ENCODE data around the gene SMARCA1. TPM values are rescaled to one million over a fixed set of nuclear protein-coding genes. Genes with fewer than 3 reads are reported as not detected.
A peak's percentile ranks its signal among the peaks of the same experiment; 100 is the strongest.

The SMARCA1 gene
- total RNA-seq, 5 donors from 2014 or later (not counting 1 experiment from before 2014, with no cell fraction given): 0.62 to 1.4 (median 0.98) TPM

DNA sequence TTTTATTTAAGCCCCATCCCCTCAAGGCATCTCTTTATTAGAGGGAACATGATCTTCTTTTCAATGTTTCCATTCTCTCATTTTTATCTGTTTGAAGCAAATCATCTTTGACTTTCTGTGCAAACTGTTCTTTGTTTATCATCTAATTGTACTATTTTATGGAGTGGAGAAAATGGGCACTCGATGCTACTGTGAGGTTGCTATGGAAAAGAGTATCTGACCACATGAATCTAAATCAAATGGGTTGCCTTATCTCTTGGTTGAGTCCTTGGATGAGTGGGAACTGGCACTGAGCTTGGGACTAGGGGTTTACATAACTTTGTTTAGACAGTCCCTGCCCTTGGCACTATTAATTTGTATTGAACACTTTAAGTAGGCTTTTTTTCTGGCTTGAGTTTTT lies 25.8 kb upstream of the SMARCA1 start:
- Histone ChIP-seq H3K27ac (ENCODE audit: low read length) (no peak overlapping the region), H3K4me3 (ENCODE audit: control insufficient read depth in 1 of 2, extremely low read depth in 1 of 2, low read length in 1 of 2) (no peak overlapping the region), H3K9me3 (no peaks in the 10 kb centered on the region), H3K36me3 (ENCODE audit: control insufficient read depth in 2 of 2, extremely low read depth in 1 of 2, insufficient read depth in 1 of 2, low read length in 1 of 2) (no peaks in the 10 kb centered on the region), H3K4me1 (ENCODE audit: control insufficient read depth in 1 of 2, extremely low read depth in 1 of 2, insufficient read depth in 2 of 2, low read length in 2 of 2) (no peaks in the 10 kb centered on the region), H3K27me3 (replicated peaks in 1 of 2; ENCODE audit: control insufficient read depth in 2 of 2, extremely low read depth in 1 of 2, insufficient read depth in 2 of 2, low read length in 1 of 2) (no peaks in the 10 kb centered on the region)
- ChIA-PET POLR2A (no interaction called here), CTCF (no interaction called here)
- no peaks in the 10 kb centered on the region for H3K4me1 Mint-ChIP-seq
- DNase-seq: no peak
- H3K27ac Mint-ChIP-seq: no peak overlapping the region
- peaks cover 15% of the 10 kb centered on the region for H3K36me3 Mint-ChIP-seq
- H3K27me3 Mint-ChIP-seq: peaks cover 0 to 11% of the 10 kb centered on the region in 2 donors
- ATAC-seq (replicated peaks in 1 of 4): no peak
- no peak overlapping the region for H3K4me3 Mint-ChIP-seq
- H3K9me3 Mint-ChIP-seq: no peaks in the 10 kb centered on the region
- WGBS (ENCODE audit: insufficient coverage): no CpG with 5 or more reads among the region's 1 CpG

GRCh38 chrX:129545408-129545807 lies 22.1 kb upstream of the SMARCA1 start:
- H3K36me3 ChIP-seq (ENCODE audit: control insufficient read depth in 2 of 2, extremely low read depth in 1 of 2, insufficient read depth in 1 of 2, low read length in 1 of 2): no peaks in the 10 kb centered on the region
- DNase-seq (no peak), ATAC-seq (replicated peaks in 1 of 4) (no peak)
- Mint-ChIP-seq H3K9me3 (no peaks in the 10 kb centered on the region), H3K4me1 (peaks cover 4 to 8% (median 5%) of the 10 kb centered on the region in 3 donors), H3K27me3 (peaks cover 0 to 6% of the 10 kb centered on the region in 2 donors), H3K27ac (no peak overlapping the region), H3K4me3 (no peak overlapping the region), H3K36me3 (peaks cover 8% of the 10 kb centered on the region)
- no peak overlapping the region for H3K27ac ChIP-seq (ENCODE audit: low read length)
- peaks cover 0 to 4% of the 10 kb centered on the region in 2 experiments for H3K4me1 ChIP-seq (ENCODE audit: control insufficient read depth in 1 of 2, extremely low read depth in 1 of 2, insufficient read depth in 2 of 2, low read length in 2 of 2)
- no CpG with 5 or more reads among the region's 1 CpG for WGBS (ENCODE audit: insufficient coverage)
- H3K9me3 ChIP-seq: no peaks in the 10 kb centered on the region
- H3K27me3 ChIP-seq (replicated peaks in 1 of 2; ENCODE audit: control insufficient read depth in 2 of 2, extremely low read depth in 1 of 2, insufficient read depth in 2 of 2, low read length in 1 of 2): no peaks in the 10 kb centered on the region
- CTCF ChIA-PET: no interaction called here
- POLR2A ChIA-PET: no interaction called here
- no peak overlapping the region for H3K4me3 ChIP-seq (ENCODE audit: control insufficient read depth in 1 of 2, extremely low read depth in 1 of 2, low read length in 1 of 2)

- Mint-ChIP-seq H3K9me3 (no peaks in the 10 kb centered on the region), H3K27me3 (peaks cover 0 to 7% of the 10 kb centered on the region in 2 donors), H3K4me3 (no peak overlapping the region), H3K36me3 (peaks cover 8% of the 10 kb centered on the region), H3K4me1 (peaks cover 4 to 11% (median 5%) of the 10 kb centered on the region in 3 donors), H3K27ac (no peak overlapping the region)
- Histone ChIP-seq H3K27ac (ENCODE audit: low read length) (no peak overlapping the region), H3K9me3 (no peaks in the 10 kb centered on the region), H3K27me3 (replicated peaks in 1 of 2; ENCODE audit: control insufficient read depth in 2 of 2, extremely low read depth in 1 of 2, insufficient read depth in 2 of 2, low read length in 1 of 2) (no peaks in the 10 kb centered on the region), H3K4me1 (ENCODE audit: control insufficient read depth in 1 of 2, extremely low read depth in 1 of 2, insufficient read depth in 2 of 2, low read length in 2 of 2) (peaks cover 0 to 4% of the 10 kb centered on the region in 2 experiments), H3K4me3 (ENCODE audit: control insufficient read depth in 1 of 2, extremely low read depth in 1 of 2, low read length in 1 of 2) (no peak overlapping the region), H3K36me3 (ENCODE audit: control insufficient read depth in 2 of 2, extremely low read depth in 1 of 2, insufficient read depth in 1 of 2, low read length in 1 of 2) (no peaks in the 10 kb centered on the region)
- DNase-seq: no peak
- CTCF ChIA-PET: no interaction called here
- no peak for ATAC-seq (replicated peaks in 1 of 4)
- POLR2A ChIA-PET: no interaction called here
- no CpG with 5 or more reads among the region's 2 CpGs for WGBS (ENCODE audit: insufficient coverage)
Measured at GRCh38 chrX:129544780-129545179, 21.5 kb upstream of the SMARCA1 start.

DNA sequence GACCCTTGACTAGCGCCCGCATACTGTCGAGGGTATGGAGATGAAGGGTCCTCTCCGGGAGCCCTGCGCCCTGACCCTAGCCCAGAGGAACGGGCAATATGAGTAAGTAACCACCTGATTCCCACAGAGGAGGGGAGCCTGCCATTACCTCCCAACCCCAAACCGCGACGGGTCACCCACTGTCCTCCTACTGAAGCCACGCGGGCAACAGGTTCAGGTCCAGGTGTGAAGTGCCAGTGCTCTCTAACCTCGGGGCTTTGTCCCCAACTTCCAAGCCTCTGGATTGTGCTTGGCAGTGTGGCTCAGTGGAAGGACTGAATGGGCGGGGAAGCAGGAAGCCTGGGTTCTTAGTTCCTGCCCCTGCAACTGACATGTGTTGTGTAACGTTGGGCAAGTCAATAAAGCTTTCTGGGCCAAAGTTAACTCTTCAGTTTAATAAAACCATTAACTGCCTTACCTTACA lies 17.5 kb upstream of the SMARCA1 start:
- ATAC-seq (replicated peaks in 1 of 4) (peak in 3 of 4 experiments; percentile 25 to 29 (median 26)), DNase-seq (peak in 1 of 35 experiments; percentile 1)
- no peaks in the 10 kb centered on the region for H3K36me3 Mint-ChIP-seq
- no peaks in the 10 kb centered on the region for H3K9me3 Mint-ChIP-seq
- ChIA-PET CTCF (interaction anchor here (0.6 kb wide), 2 partner anchors 23 to 675 kb away, joined by 3 read pairs; no protein-coding TSS in a partner anchor), POLR2A (no interaction called here)
- no peak overlapping the region for H3K27ac Mint-ChIP-seq
- Histone ChIP-seq H3K27ac (ENCODE audit: low read length) (no peak overlapping the region), H3K27me3 (replicated peaks in 1 of 2; ENCODE audit: control insufficient read depth in 2 of 2, extremely low read depth in 1 of 2, insufficient read depth in 2 of 2, low read length in 1 of 2) (no peaks in the 10 kb centered on the region), H3K4me3 (ENCODE audit: control insufficient read depth in 1 of 2, extremely low read depth in 1 of 2, low read length in 1 of 2) (peak overlapping the region; percentile 53 to 66), H3K9me3 (no peaks in the 10 kb centered on the region), H3K36me3 (ENCODE audit: control insufficient read depth in 2 of 2, extremely low read depth in 1 of 2, insufficient read depth in 1 of 2, low read length in 1 of 2) (no peaks in the 10 kb centered on the region), H3K4me1 (ENCODE audit: control insufficient read depth in 1 of 2, extremely low read depth in 1 of 2, insufficient read depth in 2 of 2, low read length in 2 of 2) (peaks cover 0 to 4% of the 10 kb centered on the region in 2 experiments)
- peaks cover 5 to 15% (median 6%) of the 10 kb centered on the region in 3 donors for H3K4me1 Mint-ChIP-seq
- WGBS (ENCODE audit: insufficient coverage): no CpG with 5 or more reads among the region's 14 CpGs
- peaks cover 4 to 24% of the 10 kb centered on the region in 2 donors for H3K27me3 Mint-ChIP-seq
- peak overlapping the region; percentile 44 to 70 (median 64) for H3K4me3 Mint-ChIP-seq

GRCh38 chrX:129540068-129540653 lies 16.9 kb upstream of the SMARCA1 start, which contains the start of gene OCRL:
OCRL (plus strand) TSS chrX:129540259; CDS start chrX:129540440, 181 bp downstream.
- POLR2A ChIA-PET: no interaction called here
- ATAC-seq (replicated peaks in 1 of 4): peak; percentile 73 to 87 (median 80)
- DNase-seq: peak in 27 of 35 experiments; percentile 6 to 56 (median 21)

GRCh38 chrX:129534816-129535578 lies 11.7 kb upstream of the SMARCA1 start:
- ChIA-PET POLR2A (no interaction called here), CTCF (no interaction called here)
- Mint-ChIP-seq H3K4me3 (no peak overlapping the region), H3K36me3 (no peaks in the 10 kb centered on the region), H3K27me3 (peaks cover 4 to 18% of the 10 kb centered on the region in 2 donors), H3K4me1 (peaks cover 0 to 6% (median 2%) of the 10 kb centered on the region in 3 donors), H3K27ac (no peak overlapping the region), H3K9me3 (no peaks in the 10 kb centered on the region)
- Histone ChIP-seq H3K27ac (ENCODE audit: low read length) (no peak overlapping the region), H3K4me1 (ENCODE audit: control insufficient read depth in 1 of 2, extremely low read depth in 1 of 2, insufficient read depth in 2 of 2, low read length in 2 of 2) (no peaks in the 10 kb centered on the region), H3K36me3 (ENCODE audit: control insufficient read depth in 2 of 2, extremely low read depth in 1 of 2, insufficient read depth in 1 of 2, low read length in 1 of 2) (no peaks in the 10 kb centered on the region), H3K27me3 (replicated peaks in 1 of 2; ENCODE audit: control insufficient read depth in 2 of 2, extremely low read depth in 1 of 2, insufficient read depth in 2 of 2, low read length in 1 of 2) (no peaks in the 10 kb centered on the region), H3K4me3 (ENCODE audit: control insufficient read depth in 1 of 2, extremely low read depth in 1 of 2, low read length in 1 of 2) (no peak overlapping the region), H3K9me3 (no peaks in the 10 kb centered on the region)
- no CpG with 5 or more reads among the region's 4 CpGs for WGBS (ENCODE audit: insufficient coverage)
- DNase-seq (no peak), ATAC-seq (replicated peaks in 1 of 4) (no peak)

More at GRCh38 chrX:129540068-129540653, 16.9 kb upstream of the SMARCA1 start, which contains the start of gene OCRL:
- H3K27me3 Mint-ChIP-seq: peaks cover 4 to 22% of the 10 kb centered on the region in 2 donors
- Histone ChIP-seq H3K4me3 (ENCODE audit: control insufficient read depth in 1 of 2, extremely low read depth in 1 of 2, low read length in 1 of 2) (peak within 1 kb of the TSS; percentile 53 to 66), H3K27me3 (replicated peaks in 1 of 2; ENCODE audit: control insufficient read depth in 2 of 2, extremely low read depth in 1 of 2, insufficient read depth in 2 of 2, low read length in 1 of 2) (no peaks in the 10 kb centered on the region), H3K9me3 (no peaks in the 10 kb centered on the region), H3K27ac (ENCODE audit: low read length) (no peak within 1 kb of the TSS), H3K36me3 (ENCODE audit: control insufficient read depth in 2 of 2, extremely low read depth in 1 of 2, insufficient read depth in 1 of 2, low read length in 1 of 2) (no peaks in the 10 kb centered on the region), H3K4me1 (ENCODE audit: control insufficient read depth in 1 of 2, extremely low read depth in 1 of 2, insufficient read depth in 2 of 2, low read length in 2 of 2) (peaks cover 0 to 4% of the 10 kb centered on the region in 2 experiments)
- no peaks in the 10 kb centered on the region for H3K36me3 Mint-ChIP-seq
- 0% methylated on average over 4 of the region's 60 CpGs for WGBS (ENCODE audit: insufficient coverage)
- CTCF ChIA-PET: interaction anchor here in 1 of 2 donors (0.6 kb wide), 1 partner anchor 675 kb away, joined by 3 read pairs; no protein-coding TSS in a partner anchor
- H3K4me3 Mint-ChIP-seq: peak within 1 kb of the TSS; percentile 44 to 81 (median 71)
- H3K27ac Mint-ChIP-seq: no peak within 1 kb of the TSS
- peaks cover 5 to 15% (median 6%) of the 10 kb centered on the region in 3 donors for H3K4me1 Mint-ChIP-seq
- H3K9me3 Mint-ChIP-seq: no peaks in the 10 kb centered on the region
